ENCODE results near the gene ATP2B1. TPM values are rescaled to one million over a fixed set of nuclear protein-coding genes. Genes with fewer than 3 reads are reported as not detected.

The ATP2B1 gene
- total RNA-seq, 1 experiment from 2014 or later: 221 TPM

- intact Hi-C loops (cut with micrococcal nuclease): no loop called here
- Mint-ChIP-seq H3K4me3 (ENCODE audit: unreplicated experiment) (no peak overlapping the region), H3K27me3 (ENCODE audit: insufficient read depth, unreplicated experiment) (no peaks in the 10 kb centered on the region), H3K4me1 (ENCODE audit: insufficient read depth, unreplicated experiment) (peaks cover 36% of the 10 kb centered on the region), H3K36me3 (ENCODE audit: insufficient read depth, unreplicated experiment) (peaks cover 6% of the 10 kb centered on the region), H3K27ac (ENCODE audit: low read depth, unreplicated experiment) (no peak overlapping the region), H3K9me3 (ENCODE audit: unreplicated experiment) (peaks cover 17% of the 10 kb centered on the region)
- TF ChIP-seq CTCF (IDR thresholded peaks at IDR 0.05; ENCODE audit: unreplicated experiment): no peak
- POLR2A ChIA-PET: interaction anchor here (0.6 to 1.7 kb wide), 3 partner anchors 17 to 388 kb away, joined by 3 to 8 read pairs (median 3); no protein-coding TSS in a partner anchor
- CTCF ChIA-PET: no interaction called here
- DNase-seq (ENCODE audit: unreplicated experiment): no peak
- BruUV-seq (replicated peaks): no TSS peak
Observed at GRCh38 chr12:89729946-89730459, 21.4 kb upstream of the ATP2B1 start.

- POLR2A ChIA-PET: interaction anchor here (1.9 kb wide), 1 partner anchor 14 kb away, joined by 8 read pairs; the partner anchor contains the start of gene ATP2B1
- intact Hi-C loops (cut with micrococcal nuclease): no loop called here
- H3K36me3 Mint-ChIP-seq (ENCODE audit: insufficient read depth, unreplicated experiment): no peaks in the 10 kb centered on the region
- no peak overlapping the region for H3K27ac Mint-ChIP-seq (ENCODE audit: low read depth, unreplicated experiment)
- BruUV-seq (replicated peaks): no TSS peak
- H3K4me1 Mint-ChIP-seq (ENCODE audit: insufficient read depth, unreplicated experiment): no peaks in the 10 kb centered on the region
- H3K4me3 Mint-ChIP-seq (ENCODE audit: unreplicated experiment): no peak overlapping the region
- CTCF ChIA-PET: interaction anchor here (0.6 kb wide), 1 partner anchor 319 kb away, joined by 3 read pairs; no protein-coding TSS in a partner anchor
- no peak for DNase-seq (ENCODE audit: unreplicated experiment)
- H3K9me3 Mint-ChIP-seq (ENCODE audit: unreplicated experiment): peaks cover 9% of the 10 kb centered on the region
- no peak for TF ChIP-seq CTCF (IDR thresholded peaks at IDR 0.05; ENCODE audit: unreplicated experiment)
- no peaks in the 10 kb centered on the region for H3K27me3 Mint-ChIP-seq (ENCODE audit: insufficient read depth, unreplicated experiment)
Observed at GRCh38 chr12:89723276-89723675, 14.6 kb upstream of the ATP2B1 start.

- peaks cover 9% of the 10 kb centered on the region for H3K9me3 Mint-ChIP-seq (ENCODE audit: unreplicated experiment)
Observed at GRCh38 chr12:89721291-89721987, 12.8 kb upstream of the ATP2B1 start.

More at GRCh38 chr12:89721291-89721987, 12.8 kb upstream of the ATP2B1 start:
- ChIA-PET POLR2A (no interaction called here), CTCF (interaction anchor here (0.5 to 0.8 kb wide), 2 partner anchors 1132 to 1219 kb away, joined by 3 read pairs; no protein-coding TSS in a partner anchor)
- Mint-ChIP-seq H3K4me1 (ENCODE audit: insufficient read depth, unreplicated experiment) (no peaks in the 10 kb centered on the region), H3K27me3 (ENCODE audit: insufficient read depth, unreplicated experiment) (no peaks in the 10 kb centered on the region), H3K4me3 (ENCODE audit: unreplicated experiment) (no peak overlapping the region), H3K27ac (ENCODE audit: low read depth, unreplicated experiment) (no peak overlapping the region), H3K36me3 (ENCODE audit: insufficient read depth, unreplicated experiment) (no peaks in the 10 kb centered on the region)
- no peak for TF ChIP-seq CTCF (IDR thresholded peaks at IDR 0.05; ENCODE audit: unreplicated experiment)
- no peak for DNase-seq (ENCODE audit: unreplicated experiment)
- BruUV-seq (replicated peaks): no TSS peak
- intact Hi-C loops (cut with micrococcal nuclease): no loop called here
